Uterus (tissue), 4 donors: Measurements from ENCODE around the gene ALG12. TPM values are rescaled to one million over a fixed set of nuclear protein-coding genes. Genes with fewer than 3 reads are reported as not detected.

Experiments used
- DNase-seq, 2 donors: peaks; one replicate each; pipeline ENCODE4 v3.0.0-alpha.2; 2019 to 2020
- H3K27ac ChIP-seq, 2 donors: fragments of 200-600 bp; sonication (generic); 1 replicate in 1 of 2; 2 replicates in 1 of 2; pipeline ENCODE4 v1.5.1; 2016 to 2018
- H3K27me3 ChIP-seq, 2 donors: fragments of 200-600 bp; sonication (generic); one replicate each; pipeline ENCODE4 v1.5.1; 2018 to 2019; ENCODE audit warnings: control low read depth in 1 of 2
- H3K36me3 ChIP-seq, 2 donors: fragments of 200-600 bp; sonication (generic); one replicate each; pipeline ENCODE4 v1.5.1; 2019; ENCODE audit warnings: control low read depth in 1 of 2
- H3K4me1 ChIP-seq, 2 donors: fragments of 200-600 bp; sonication (generic); one replicate each; pipeline ENCODE4 v1.5.1; 2018 to 2019; ENCODE audit warnings: control low read depth in 1 of 2
- H3K4me3 ChIP-seq, 2 donors: fragments of 200-600 bp; sonication (generic); 1 replicate in 1 of 2; 2 replicates in 1 of 2; pipeline ENCODE4 v1.5.1; 2018 to 2019; ENCODE audit warnings: mild to moderate bottlenecking in 1 of 2
- H3K9me3 ChIP-seq, 2 donors: fragments of 200-600 bp; sonication (generic); one replicate each; pipeline ENCODE4 v1.5.1; 2019; ENCODE audit warnings: control low read depth in 1 of 2
- POLR2A ChIP-seq, 2 donors: fragments of 450-650 bp; IDR thresholded peaks; one replicate each; pipeline ENCODE4 v1.6.1; 2016; ENCODE audit warnings: antibody characterized with exemption in 2 of 2, mild to moderate bottlenecking in 1 of 2, moderate library complexity in 1 of 2
- intact Hi-C: fragments of 100-400 bp; cut with DNase I; formaldehyde crosslinking; loops from one replicate; pipeline ENCODE4 v1.15.1; 2023; ENCODE audit warnings: low total_unique reads
- total RNA-seq, 4 donors: library from RNA; depleted of rRNA in 3 of 4; stranded (reverse); fragments of >200 nt in 3 of 4; gene quantifications; one replicate each; pipeline versions ENCODE4 v1.1.0 to v1.2.4, GENCODE V29; 2014 to 2023
- TF ChIP-seq, protein P1 (sequence below), 4 experiments: fragments of 200-600 bp in 2 of 4; fragments of 450-650 bp in 2 of 4; sonication (generic) in 2 of 4; IDR thresholded peaks; one replicate each; pipeline ENCODE4 v1.5.1; 2016 to 2019; ENCODE audit warnings: antibody characterized with exemption in 4 of 4, mild to moderate bottlenecking in 2 of 4, moderate library complexity in 1 of 4
- donor health status: DM: yes; HTN: yes; CAD: no.

ALG12 gene
- total RNA-seq, 4 donors from 2014 or later, result 11.8 to 22.5 (median 18.3) TPM

DNA sequence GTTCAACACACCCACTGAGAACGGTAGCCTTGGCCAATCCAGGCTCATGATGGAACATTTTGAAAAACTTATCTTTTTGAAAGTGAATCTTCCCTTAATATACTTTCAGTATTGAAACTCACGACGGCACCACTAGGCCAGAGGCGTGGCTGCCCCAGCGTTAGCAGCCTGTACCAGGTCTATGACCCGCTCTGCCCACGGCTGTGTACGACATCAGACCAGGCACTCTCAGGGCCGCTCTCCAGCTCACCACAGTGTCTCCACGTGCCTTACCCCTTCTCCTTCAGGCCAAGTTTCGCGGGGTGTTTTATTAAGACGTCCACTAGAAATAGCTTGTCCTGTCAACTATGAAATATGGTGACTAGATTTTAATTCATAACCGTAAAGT lies 31.2 kb downstream of the ALG12 start:
- no peaks in the 10 kb centered on the region for H3K27me3 ChIP-seq
- DNase-seq, result no peak
- H3K27ac ChIP-seq, result no peak overlapping the region
- H3K9me3 ChIP-seq, result no peaks in the 10 kb centered on the region
- no peak overlapping the region for H3K4me3 ChIP-seq
- no peaks in the 10 kb centered on the region for H3K4me1 ChIP-seq
- TF ChIP-seq, protein P1, sequence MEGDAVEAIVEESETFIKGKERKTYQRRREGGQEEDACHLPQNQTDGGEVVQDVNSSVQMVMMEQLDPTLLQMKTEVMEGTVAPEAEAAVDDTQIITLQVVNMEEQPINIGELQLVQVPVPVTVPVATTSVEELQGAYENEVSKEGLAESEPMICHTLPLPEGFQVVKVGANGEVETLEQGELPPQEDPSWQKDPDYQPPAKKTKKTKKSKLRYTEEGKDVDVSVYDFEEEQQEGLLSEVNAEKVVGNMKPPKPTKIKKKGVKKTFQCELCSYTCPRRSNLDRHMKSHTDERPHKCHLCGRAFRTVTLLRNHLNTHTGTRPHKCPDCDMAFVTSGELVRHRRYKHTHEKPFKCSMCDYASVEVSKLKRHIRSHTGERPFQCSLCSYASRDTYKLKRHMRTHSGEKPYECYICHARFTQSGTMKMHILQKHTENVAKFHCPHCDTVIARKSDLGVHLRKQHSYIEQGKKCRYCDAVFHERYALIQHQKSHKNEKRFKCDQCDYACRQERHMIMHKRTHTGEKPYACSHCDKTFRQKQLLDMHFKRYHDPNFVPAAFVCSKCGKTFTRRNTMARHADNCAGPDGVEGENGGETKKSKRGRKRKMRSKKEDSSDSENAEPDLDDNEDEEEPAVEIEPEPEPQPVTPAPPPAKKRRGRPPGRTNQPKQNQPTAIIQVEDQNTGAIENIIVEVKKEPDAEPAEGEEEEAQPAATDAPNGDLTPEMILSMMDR (IDR thresholded peaks at IDR 0.05), result no peak
- TF ChIP-seq POLR2A (IDR thresholded peaks at IDR 0.05), result no peak
- no peaks in the 10 kb centered on the region for H3K36me3 ChIP-seq
- intact Hi-C loops, result no loop called here

DNA sequence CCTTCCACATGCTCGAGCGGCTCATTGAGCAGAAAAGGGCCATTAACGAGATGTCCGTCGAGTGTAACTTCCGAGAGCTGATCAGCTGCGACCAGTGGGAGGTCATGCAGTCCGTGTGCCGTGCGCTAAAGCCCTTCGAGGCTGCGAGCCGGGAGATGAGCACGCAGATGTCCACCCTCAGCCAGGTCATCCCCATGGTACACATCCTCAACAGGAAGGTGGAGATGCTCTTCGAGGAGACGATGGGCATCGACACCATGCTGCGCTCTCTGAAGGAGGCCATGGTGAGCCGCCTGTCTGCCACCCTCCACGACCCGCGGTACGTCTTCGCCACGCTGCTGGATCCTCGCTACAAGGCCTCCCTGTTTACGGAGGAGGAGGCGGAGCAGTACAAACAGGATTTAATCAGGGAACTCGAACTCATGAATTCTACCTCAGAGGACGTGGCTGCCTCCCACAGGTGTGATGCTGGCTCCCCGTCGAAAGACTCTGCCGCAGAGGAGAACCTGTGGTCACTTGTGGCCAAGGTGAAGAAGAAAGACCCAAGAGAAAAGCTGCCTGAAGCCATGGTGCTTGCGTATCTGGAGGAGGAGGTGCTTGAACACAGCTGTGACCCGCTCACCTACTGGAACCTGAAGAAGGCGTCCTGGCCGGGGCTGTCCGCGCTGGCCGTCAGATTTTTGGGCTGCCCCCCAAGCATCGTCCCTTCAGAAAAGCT lies 31.7 kb downstream of the ALG12 start:
- no peaks in the 10 kb centered on the region for H3K27me3 ChIP-seq
- TF ChIP-seq POLR2A (IDR thresholded peaks at IDR 0.05), result no peak
- TF ChIP-seq, protein P1 (IDR thresholded peaks at IDR 0.05), result no peak
- H3K4me3 ChIP-seq, result no peak overlapping the region
- H3K36me3 ChIP-seq, result no peaks in the 10 kb centered on the region
- no peaks in the 10 kb centered on the region for H3K4me1 ChIP-seq
- no peak for DNase-seq
- intact Hi-C loops, result no loop called here
- no peak overlapping the region for H3K27ac ChIP-seq
- H3K9me3 ChIP-seq, result no peaks in the 10 kb centered on the region

DNA sequence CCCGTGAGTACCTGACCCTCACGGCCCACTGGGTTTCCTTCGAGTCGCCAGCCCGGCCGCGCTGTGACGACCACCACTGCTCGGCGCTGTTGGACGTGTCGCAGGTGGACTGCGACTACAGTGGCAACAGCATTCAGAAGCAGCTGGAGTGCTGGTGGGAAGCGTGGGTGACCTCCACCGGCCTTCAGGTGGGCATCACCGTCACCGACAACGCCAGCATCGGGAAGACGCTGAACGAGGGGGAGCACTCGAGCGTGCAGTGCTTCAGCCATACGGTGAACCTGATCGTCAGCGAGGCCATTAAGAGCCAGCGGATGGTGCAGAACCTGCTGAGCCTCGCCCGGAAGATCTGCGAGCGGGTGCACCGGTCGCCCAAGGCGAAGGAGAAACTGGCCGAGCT lies 32.4 kb downstream of the ALG12 start:
- no peak for TF ChIP-seq POLR2A (IDR thresholded peaks at IDR 0.05)
- TF ChIP-seq, protein P1 (IDR thresholded peaks at IDR 0.05), result no peak
- H3K4me3 ChIP-seq, result no peak overlapping the region
- intact Hi-C loops, result no loop called here
- no peaks in the 10 kb centered on the region for H3K4me1 ChIP-seq
- no peaks in the 10 kb centered on the region for H3K27me3 ChIP-seq
- H3K36me3 ChIP-seq, result no peaks in the 10 kb centered on the region
- H3K27ac ChIP-seq, result no peak overlapping the region
- no peaks in the 10 kb centered on the region for H3K9me3 ChIP-seq
- DNase-seq, result no peak

DNA sequence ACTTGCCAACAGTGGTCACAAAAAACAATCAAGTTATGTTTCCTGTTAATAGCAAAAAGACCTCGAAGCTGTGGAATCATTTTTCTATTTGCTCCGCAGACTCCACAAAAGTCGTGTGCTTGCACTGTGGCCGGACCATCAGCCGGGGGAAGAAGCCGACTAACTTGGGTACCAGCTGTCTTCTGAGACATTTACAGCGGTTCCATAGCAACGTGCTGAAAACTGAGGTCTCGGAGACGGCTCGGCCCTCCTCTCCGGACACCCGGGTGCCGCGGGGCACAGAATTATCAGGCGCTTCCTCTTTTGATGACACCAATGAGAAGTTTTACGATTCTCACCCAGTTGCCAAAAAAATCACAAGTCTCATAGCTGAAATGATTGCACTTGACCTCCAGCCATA lies 33.0 kb downstream of the ALG12 start:
- DNase-seq, result no peak
- TF ChIP-seq, protein P1 (IDR thresholded peaks at IDR 0.05), result no peak
- no peak for TF ChIP-seq POLR2A (IDR thresholded peaks at IDR 0.05)
- no peaks in the 10 kb centered on the region for H3K27me3 ChIP-seq
- H3K4me1 ChIP-seq, result no peaks in the 10 kb centered on the region
- H3K36me3 ChIP-seq, result no peaks in the 10 kb centered on the region
- H3K27ac ChIP-seq, result no peak overlapping the region
- intact Hi-C loops, result no loop called here
- H3K4me3 ChIP-seq, result no peak overlapping the region
- H3K9me3 ChIP-seq, result peaks cover 0 to 3% of the 10 kb centered on the region in 2 donors

DNA sequence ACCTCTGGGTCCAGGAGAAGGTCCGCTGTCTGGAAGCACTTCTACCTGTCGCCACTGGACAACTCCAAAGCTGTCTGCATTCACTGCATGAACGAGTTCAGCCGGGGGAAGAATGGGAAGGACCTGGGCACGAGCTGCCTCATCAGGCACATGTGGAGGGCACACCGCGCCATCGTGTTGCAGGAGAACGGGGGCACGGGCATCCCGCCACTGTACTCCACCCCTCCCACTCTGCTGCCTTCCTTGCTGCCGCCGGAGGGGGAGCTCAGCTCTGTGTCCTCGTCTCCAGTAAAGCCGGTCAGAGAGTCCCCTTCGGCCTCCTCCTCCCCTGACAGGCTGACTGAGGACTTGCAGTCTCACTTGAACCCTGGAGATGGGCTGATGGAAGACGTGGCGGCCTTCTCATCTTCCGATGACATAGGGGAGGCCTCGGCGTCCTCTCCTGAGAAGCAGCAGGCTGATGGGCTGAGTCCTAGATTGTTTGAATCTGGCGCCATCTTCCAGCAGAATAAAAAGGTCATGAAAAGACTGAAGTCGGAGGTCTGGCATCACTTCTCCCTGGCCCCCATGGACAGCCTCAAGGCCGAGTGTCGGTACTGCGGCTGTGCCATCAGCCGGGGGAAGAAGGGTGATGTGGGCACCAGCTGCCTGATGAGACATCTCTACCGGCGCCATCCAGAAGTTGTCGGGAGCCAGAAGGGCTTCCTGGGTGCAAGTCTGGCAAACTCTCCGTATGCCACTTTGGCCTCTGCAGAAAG lies 33.6 kb downstream of the ALG12 start:
- no peak for DNase-seq
- no peak overlapping the region for H3K4me3 ChIP-seq
- H3K27me3 ChIP-seq, result no peaks in the 10 kb centered on the region
- H3K27ac ChIP-seq, result no peak overlapping the region
- H3K4me1 ChIP-seq, result no peaks in the 10 kb centered on the region
- peaks cover 0 to 7% of the 10 kb centered on the region in 2 donors for H3K9me3 ChIP-seq
- H3K36me3 ChIP-seq, result no peaks in the 10 kb centered on the region
- intact Hi-C loops, result no loop called here
- TF ChIP-seq, protein P1 (IDR thresholded peaks at IDR 0.05), result no peak
